ENCODE data around the gene HBS1L.

HBS1L gene

GRCh38 chr6:135054569-135055498 lies at the start of gene HBS1L:
Gene HBS1L (minus strand): TSS chr6:135054822. CDS start chr6:135054691, 131 bp downstream.
- Histone ChIP-seq H3K36me3 (ENCODE audit: control insufficient read depth in 2 of 2, insufficient read depth in 2 of 2, low read length in 2 of 2) (no peaks in the 10 kb centered on the region), H3K4me1 (ENCODE audit: control insufficient read depth in 2 of 2, insufficient read depth in 2 of 2, low read length in 2 of 2) (peaks cover 7 to 12% of the 10 kb centered on the region in 2 donors), H3K27ac (ENCODE audit: low read depth in 2 of 2, low read length in 2 of 2) (peak within 1 kb of the TSS; percentile 71 to 73), H3K9ac (ENCODE audit: low read depth in 1 of 2, low read length in 2 of 2) (peak within 1 kb of the TSS; percentile 82 to 87), H3K4me3 (ENCODE audit: low read length in 2 of 2) (peak within 1 kb of the TSS; percentile 85 to 98), H3K27me3 (ENCODE audit: control insufficient read depth in 2 of 2, insufficient read depth in 2 of 2, low read length in 2 of 2) (no peaks in the 10 kb centered on the region), H3K9me3 (ENCODE audit: control insufficient read depth in 2 of 2, low read length in 2 of 2) (no peaks in the 10 kb centered on the region)

- Histone ChIP-seq H3K36me3 (ENCODE audit: control insufficient read depth in 2 of 2, insufficient read depth in 2 of 2, low read length in 2 of 2) (no peaks in the 10 kb centered on the region), H3K4me1 (ENCODE audit: control insufficient read depth in 2 of 2, insufficient read depth in 2 of 2, low read length in 2 of 2) (no peaks in the 10 kb centered on the region), H3K9me3 (ENCODE audit: control insufficient read depth in 2 of 2, low read length in 2 of 2) (no peaks in the 10 kb centered on the region), H3K9ac (ENCODE audit: low read depth in 1 of 2, low read length in 2 of 2) (no peak overlapping the region), H3K27me3 (ENCODE audit: control insufficient read depth in 2 of 2, insufficient read depth in 2 of 2, low read length in 2 of 2) (peaks cover 0 to 2% of the 10 kb centered on the region in 2 donors), H3K4me3 (ENCODE audit: low read length in 2 of 2) (no peak overlapping the region), H3K27ac (ENCODE audit: low read depth in 2 of 2, low read length in 2 of 2) (no peak overlapping the region)
Measured at GRCh38 chr6:135104199-135104598, 49.6 kb upstream of the HBS1L start.

- H3K9ac ChIP-seq (ENCODE audit: low read depth in 1 of 2, low read length in 2 of 2) = no peak overlapping the region
- no peaks in the 10 kb centered on the region for H3K36me3 ChIP-seq (ENCODE audit: control insufficient read depth in 2 of 2, insufficient read depth in 2 of 2, low read length in 2 of 2)
- no peaks in the 10 kb centered on the region for H3K9me3 ChIP-seq (ENCODE audit: control insufficient read depth in 2 of 2, low read length in 2 of 2)
- no peaks in the 10 kb centered on the region for H3K4me1 ChIP-seq (ENCODE audit: control insufficient read depth in 2 of 2, insufficient read depth in 2 of 2, low read length in 2 of 2)
- no peak overlapping the region for H3K4me3 ChIP-seq (ENCODE audit: low read length in 2 of 2)
- peaks cover 0 to 2% of the 10 kb centered on the region in 2 donors for H3K27me3 ChIP-seq (ENCODE audit: control insufficient read depth in 2 of 2, insufficient read depth in 2 of 2, low read length in 2 of 2)
- H3K27ac ChIP-seq (ENCODE audit: low read depth in 2 of 2, low read length in 2 of 2) = no peak overlapping the region
Measured at GRCh38 chr6:135102191-135102590, 47.6 kb upstream of the HBS1L start.

GRCh38 chr6:135097172-135097571 lies 42.5 kb upstream of the HBS1L start:
- no peak overlapping the region for H3K9ac ChIP-seq (ENCODE audit: low read depth in 1 of 2, low read length in 2 of 2)
- no peak overlapping the region for H3K27ac ChIP-seq (ENCODE audit: low read depth in 2 of 2, low read length in 2 of 2)
- no peaks in the 10 kb centered on the region for H3K4me1 ChIP-seq (ENCODE audit: control insufficient read depth in 2 of 2, insufficient read depth in 2 of 2, low read length in 2 of 2)
- no peak overlapping the region for H3K4me3 ChIP-seq (ENCODE audit: low read length in 2 of 2)
- H3K9me3 ChIP-seq (ENCODE audit: control insufficient read depth in 2 of 2, low read length in 2 of 2) = no peaks in the 10 kb centered on the region
- no peaks in the 10 kb centered on the region for H3K36me3 ChIP-seq (ENCODE audit: control insufficient read depth in 2 of 2, insufficient read depth in 2 of 2, low read length in 2 of 2)
- no peaks in the 10 kb centered on the region for H3K27me3 ChIP-seq (ENCODE audit: control insufficient read depth in 2 of 2, insufficient read depth in 2 of 2, low read length in 2 of 2)

GRCh38 chr6:135096403-135097130 lies 41.9 kb upstream of the HBS1L start:
- H3K4me3 ChIP-seq (ENCODE audit: low read length in 2 of 2) = no peak overlapping the region
- no peaks in the 10 kb centered on the region for H3K4me1 ChIP-seq (ENCODE audit: control insufficient read depth in 2 of 2, insufficient read depth in 2 of 2, low read length in 2 of 2)
- no peak overlapping the region for H3K9ac ChIP-seq (ENCODE audit: low read depth in 1 of 2, low read length in 2 of 2)
- H3K27ac ChIP-seq (ENCODE audit: low read depth in 2 of 2, low read length in 2 of 2) = no peak overlapping the region
- no peaks in the 10 kb centered on the region for H3K27me3 ChIP-seq (ENCODE audit: control insufficient read depth in 2 of 2, insufficient read depth in 2 of 2, low read length in 2 of 2)
- H3K36me3 ChIP-seq (ENCODE audit: control insufficient read depth in 2 of 2, insufficient read depth in 2 of 2, low read length in 2 of 2) = no peaks in the 10 kb centered on the region
- no peaks in the 10 kb centered on the region for H3K9me3 ChIP-seq (ENCODE audit: control insufficient read depth in 2 of 2, low read length in 2 of 2)

- Histone ChIP-seq H3K27ac (ENCODE audit: low read depth in 2 of 2, low read length in 2 of 2) (no peak overlapping the region), H3K27me3 (ENCODE audit: control insufficient read depth in 2 of 2, insufficient read depth in 2 of 2, low read length in 2 of 2) (no peaks in the 10 kb centered on the region), H3K4me1 (ENCODE audit: control insufficient read depth in 2 of 2, insufficient read depth in 2 of 2, low read length in 2 of 2) (no peaks in the 10 kb centered on the region), H3K9me3 (ENCODE audit: control insufficient read depth in 2 of 2, low read length in 2 of 2) (no peaks in the 10 kb centered on the region), H3K4me3 (ENCODE audit: low read length in 2 of 2) (no peak overlapping the region), H3K9ac (ENCODE audit: low read depth in 1 of 2, low read length in 2 of 2) (no peak overlapping the region), H3K36me3 (ENCODE audit: control insufficient read depth in 2 of 2, insufficient read depth in 2 of 2, low read length in 2 of 2) (no peaks in the 10 kb centered on the region)
Measured at GRCh38 chr6:135095716-135096115, 41.1 kb upstream of the HBS1L start.

- Histone ChIP-seq H3K4me3 (ENCODE audit: low read length in 2 of 2) (no peak overlapping the region), H3K36me3 (ENCODE audit: control insufficient read depth in 2 of 2, insufficient read depth in 2 of 2, low read length in 2 of 2) (no peaks in the 10 kb centered on the region), H3K9me3 (ENCODE audit: control insufficient read depth in 2 of 2, low read length in 2 of 2) (no peaks in the 10 kb centered on the region), H3K4me1 (ENCODE audit: control insufficient read depth in 2 of 2, insufficient read depth in 2 of 2, low read length in 2 of 2) (no peaks in the 10 kb centered on the region), H3K27ac (ENCODE audit: low read depth in 2 of 2, low read length in 2 of 2) (no peak overlapping the region), H3K9ac (ENCODE audit: low read depth in 1 of 2, low read length in 2 of 2) (no peak overlapping the region), H3K27me3 (ENCODE audit: control insufficient read depth in 2 of 2, insufficient read depth in 2 of 2, low read length in 2 of 2) (no peaks in the 10 kb centered on the region)
Measured at GRCh38 chr6:135094403-135094821, 39.8 kb upstream of the HBS1L start.

- Histone ChIP-seq H3K36me3 (ENCODE audit: control insufficient read depth in 2 of 2, insufficient read depth in 2 of 2, low read length in 2 of 2) (no peaks in the 10 kb centered on the region), H3K27me3 (ENCODE audit: control insufficient read depth in 2 of 2, insufficient read depth in 2 of 2, low read length in 2 of 2) (no peaks in the 10 kb centered on the region)
Measured at GRCh38 chr6:135093578-135093977, 39.0 kb upstream of the HBS1L start.

GRCh38 chr6:135092724-135093123 lies 38.1 kb upstream of the HBS1L start:
- no peaks in the 10 kb centered on the region for H3K27me3 ChIP-seq (ENCODE audit: control insufficient read depth in 2 of 2, insufficient read depth in 2 of 2, low read length in 2 of 2)
- no peak overlapping the region for H3K27ac ChIP-seq (ENCODE audit: low read depth in 2 of 2, low read length in 2 of 2)
- no peaks in the 10 kb centered on the region for H3K9me3 ChIP-seq (ENCODE audit: control insufficient read depth in 2 of 2, low read length in 2 of 2)
- no peak overlapping the region for H3K9ac ChIP-seq (ENCODE audit: low read depth in 1 of 2, low read length in 2 of 2)
- no peak overlapping the region for H3K4me3 ChIP-seq (ENCODE audit: low read length in 2 of 2)
- no peaks in the 10 kb centered on the region for H3K4me1 ChIP-seq (ENCODE audit: control insufficient read depth in 2 of 2, insufficient read depth in 2 of 2, low read length in 2 of 2)
- H3K36me3 ChIP-seq (ENCODE audit: control insufficient read depth in 2 of 2, insufficient read depth in 2 of 2, low read length in 2 of 2) = no peaks in the 10 kb centered on the region

More at GRCh38 chr6:135093578-135093977, 39.0 kb upstream of the HBS1L start:
- Histone ChIP-seq H3K9me3 (ENCODE audit: control insufficient read depth in 2 of 2, low read length in 2 of 2) (no peaks in the 10 kb centered on the region), H3K27ac (ENCODE audit: low read depth in 2 of 2, low read length in 2 of 2) (no peak overlapping the region), H3K9ac (ENCODE audit: low read depth in 1 of 2, low read length in 2 of 2) (no peak overlapping the region), H3K4me1 (ENCODE audit: control insufficient read depth in 2 of 2, insufficient read depth in 2 of 2, low read length in 2 of 2) (no peaks in the 10 kb centered on the region), H3K4me3 (ENCODE audit: low read length in 2 of 2) (no peak overlapping the region)

- Histone ChIP-seq H3K27me3 (ENCODE audit: control insufficient read depth in 2 of 2, insufficient read depth in 2 of 2, low read length in 2 of 2) (no peaks in the 10 kb centered on the region), H3K4me1 (ENCODE audit: control insufficient read depth in 2 of 2, insufficient read depth in 2 of 2, low read length in 2 of 2) (no peaks in the 10 kb centered on the region), H3K9me3 (ENCODE audit: control insufficient read depth in 2 of 2, low read length in 2 of 2) (no peaks in the 10 kb centered on the region), H3K9ac (ENCODE audit: low read depth in 1 of 2, low read length in 2 of 2) (no peak overlapping the region), H3K27ac (ENCODE audit: low read depth in 2 of 2, low read length in 2 of 2) (no peak overlapping the region), H3K4me3 (ENCODE audit: low read length in 2 of 2) (no peak overlapping the region), H3K36me3 (ENCODE audit: control insufficient read depth in 2 of 2, insufficient read depth in 2 of 2, low read length in 2 of 2) (no peaks in the 10 kb centered on the region)
Measured at GRCh38 chr6:135090819-135091218, 36.2 kb upstream of the HBS1L start.

Measured in mucosa of rectum (tissue), 2 donors.